Left ventricle myocardium inferior (tissue), 1 donor: ENCODE data around the gene LRRC37A. TPM values are rescaled to one million over a fixed set of nuclear protein-coding genes. Genes with fewer than 3 reads are reported as not detected.
"Not testable (repeated sequence)": the region's sequence is repeated elsewhere in the genome, so short reads cannot be mapped to it uniquely, and the experiment has no call there.

Experiments used
- DNase-seq: peaks from one replicate; pipeline ENCODE4 v3.0.0-alpha.2; 2020
- H3K27ac ChIP-seq: fragments of 200-600 bp; replicated peaks from 2 replicates; pipeline ENCODE4 v1.8.0; 2021
- H3K27me3 ChIP-seq: fragments of 200-600 bp; 2 replicates; pipeline ENCODE4 v1.8.0; 2021; ENCODE audit warnings: low read depth
- H3K36me3 ChIP-seq: fragments of 200-600 bp; 2 replicates; pipeline ENCODE4 v1.8.0; 2021
- H3K4me1 ChIP-seq: fragments of 200-600 bp; 2 replicates; pipeline ENCODE4 v1.8.0; 2021
- H3K4me3 ChIP-seq: fragments of 200-600 bp; 2 replicates; pipeline ENCODE4 v1.8.0; 2021; ENCODE audit warnings: mild to moderate bottlenecking, moderate library complexity
- H3K9me3 ChIP-seq: fragments of 200-600 bp; replicated peaks from 2 replicates; pipeline ENCODE4 v1.8.0; 2021
- intact Hi-C: fragments of 100-400 bp; cut with micrococcal nuclease; formaldehyde crosslinking; loops from one replicate; pipeline ENCODE4 v1.11.0; 2022
- total RNA-seq: library from RNA; stranded (reverse); fragmentation: NEBNext Ultra II Directional; extraction: Animal tissue kit (Norgen Biotek cat#: 25700); gene quantifications from one replicate; pipeline ENCODE4 v1.2.1, GENCODE V29; 2021
- donor health status: DM: no; HTN: yes; CAD: no; lungs with severe emphysema.

The LRRC37A gene
- total RNA-seq, 1 donor from 2014 or later = 1.2 TPM

DNA sequence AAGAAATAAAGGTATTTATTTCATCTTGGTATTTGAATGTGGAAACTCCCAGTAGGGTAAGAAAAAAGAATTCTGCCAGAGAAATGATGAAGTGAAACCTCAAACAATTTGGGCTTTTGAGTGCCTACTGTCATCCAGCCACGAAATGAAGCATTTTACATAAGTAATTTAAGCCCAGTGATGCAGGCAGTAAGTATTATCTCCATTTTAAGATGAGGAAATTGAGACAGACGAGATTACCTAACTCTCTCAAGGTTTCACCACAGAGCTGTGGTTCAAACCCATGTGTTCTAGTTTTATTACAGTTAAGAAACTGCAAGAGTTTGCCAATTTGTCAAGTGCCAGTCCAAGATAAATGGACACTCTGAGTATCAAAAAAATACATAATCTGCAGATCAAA lies 53.4 kb downstream of the LRRC37A start:
- H3K4me1 ChIP-seq, H3K27me3 ChIP-seq, DNase-seq, H3K9me3 ChIP-seq, H3K27ac ChIP-seq, intact Hi-C loops, H3K36me3 ChIP-seq, H3K4me3 ChIP-seq: not testable (repeated sequence)

GRCh38 chr17:46349060-46349459 lies 54.1 kb downstream of the LRRC37A start:
- H3K36me3 ChIP-seq, H3K27me3 ChIP-seq, H3K9me3 ChIP-seq, H3K4me1 ChIP-seq, H3K4me3 ChIP-seq, DNase-seq, intact Hi-C loops, H3K27ac ChIP-seq: not testable (repeated sequence)

DNA sequence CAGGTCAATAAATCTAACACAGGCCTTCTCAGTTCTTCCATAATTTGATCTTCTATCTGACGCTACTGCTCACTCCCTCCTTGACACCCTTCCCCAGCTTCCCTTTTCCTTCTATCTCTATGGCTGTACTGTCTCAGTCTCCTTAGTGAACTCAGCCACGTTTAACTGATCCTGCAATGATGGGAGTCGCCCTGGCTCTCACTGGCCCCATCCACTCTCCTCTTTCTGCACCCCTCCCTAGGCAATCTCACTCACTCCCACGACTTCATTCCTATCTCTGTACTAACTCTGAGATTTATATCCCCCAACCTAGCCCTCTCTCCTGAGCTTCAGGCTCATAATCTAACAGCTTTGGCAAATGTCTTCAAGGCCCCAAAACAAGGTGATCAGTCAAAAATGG lies 58.9 kb downstream of the LRRC37A start:
- H3K27me3 ChIP-seq, DNase-seq, intact Hi-C loops, H3K4me3 ChIP-seq, H3K4me1 ChIP-seq, H3K9me3 ChIP-seq, H3K27ac ChIP-seq, H3K36me3 ChIP-seq: not testable (repeated sequence)

GRCh38 chr17:46361145-46361735 lies 66.3 kb downstream of the LRRC37A start:
- H3K4me3 ChIP-seq = peak overlapping the region; percentile 56
- H3K9me3 ChIP-seq, H3K36me3 ChIP-seq, intact Hi-C loops, H3K4me1 ChIP-seq, DNase-seq, H3K27me3 ChIP-seq, H3K27ac ChIP-seq: not testable (repeated sequence)

GRCh38 chr17:46361755-46362154 lies 66.8 kb downstream of the LRRC37A start, which contains the start of gene ARL17B:
TSS of gene ARL17B (minus strand) at chr17:46361766. CDS start at chr17:46358397, 3,369 bp downstream.
- DNase-seq = peak; percentile 89
- H3K36me3 ChIP-seq, intact Hi-C loops, H3K4me1 ChIP-seq, H3K9me3 ChIP-seq, H3K27me3 ChIP-seq: not testable (repeated sequence)
- H3K4me3 ChIP-seq = peak within 1 kb of the TSS; percentile 56
- peak within 1 kb of the TSS; percentile 66 for H3K27ac ChIP-seq

GRCh38 chr17:46367520-46367919 lies 72.6 kb downstream of the LRRC37A start:
- not testable (repeated sequence) for H3K4me3 ChIP-seq

DNA sequence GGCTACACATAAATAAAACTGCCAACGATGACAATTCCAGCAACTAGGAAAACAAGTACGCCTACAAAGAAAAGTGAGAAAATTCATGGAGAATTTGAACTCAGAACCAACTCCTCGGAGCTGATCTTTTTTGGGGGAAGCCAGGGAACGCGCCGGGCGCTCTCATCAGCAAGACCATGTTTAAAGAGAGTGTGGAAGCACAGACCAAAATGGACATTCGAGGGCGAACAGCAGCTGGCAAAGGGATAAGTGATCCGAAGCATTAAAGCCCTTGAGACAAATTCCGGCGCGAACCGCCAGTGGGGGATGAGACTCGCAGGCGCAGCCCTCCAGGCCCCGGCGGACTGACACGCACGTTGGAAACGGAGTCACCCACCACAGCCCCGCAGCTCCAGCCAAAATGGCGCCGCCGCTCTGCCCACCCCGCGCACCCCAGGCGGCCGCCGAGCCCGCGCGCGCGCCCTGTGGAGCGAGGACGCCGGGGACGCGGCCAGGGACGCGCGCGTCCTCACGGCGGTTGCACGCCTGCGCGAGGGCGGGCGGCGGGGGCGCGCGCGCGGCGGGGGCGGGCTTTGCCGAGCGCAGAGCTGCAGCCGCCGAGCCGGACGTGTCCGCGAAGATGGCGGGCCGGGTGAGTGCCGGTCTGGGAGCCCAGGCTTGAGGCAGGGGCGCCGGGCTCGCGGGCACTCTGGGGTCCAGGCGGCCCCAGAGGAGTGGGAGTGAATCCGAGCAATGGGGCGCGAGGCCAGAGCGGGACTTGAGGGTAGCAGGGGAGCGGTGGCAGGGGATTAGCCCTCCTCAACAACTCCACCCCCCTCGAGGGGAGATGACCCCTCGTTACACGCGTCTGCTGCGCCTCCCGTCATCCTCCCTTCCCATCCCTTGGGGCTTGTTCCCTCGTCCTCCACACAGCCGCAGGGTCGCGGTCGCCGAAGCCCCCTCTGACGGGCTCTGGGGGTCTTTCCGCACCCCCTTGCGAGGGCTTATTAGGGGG lies 77.6 kb downstream of the LRRC37A start:
- H3K27ac ChIP-seq, H3K4me1 ChIP-seq, DNase-seq, H3K27me3 ChIP-seq, intact Hi-C loops, H3K9me3 ChIP-seq, H3K36me3 ChIP-seq, H3K4me3 ChIP-seq: not testable (repeated sequence)

More at GRCh38 chr17:46367520-46367919, 72.6 kb downstream of the LRRC37A start:
- H3K9me3 ChIP-seq, H3K27ac ChIP-seq, H3K4me1 ChIP-seq, intact Hi-C loops, H3K36me3 ChIP-seq, H3K27me3 ChIP-seq, DNase-seq: not testable (repeated sequence)

- H3K36me3 ChIP-seq, intact Hi-C loops, H3K9me3 ChIP-seq, H3K27ac ChIP-seq, H3K27me3 ChIP-seq, H3K4me3 ChIP-seq, DNase-seq, H3K4me1 ChIP-seq: not testable (repeated sequence)
Measured at GRCh38 chr17:46373418-46373817, 78.5 kb downstream of the LRRC37A start.

DNA sequence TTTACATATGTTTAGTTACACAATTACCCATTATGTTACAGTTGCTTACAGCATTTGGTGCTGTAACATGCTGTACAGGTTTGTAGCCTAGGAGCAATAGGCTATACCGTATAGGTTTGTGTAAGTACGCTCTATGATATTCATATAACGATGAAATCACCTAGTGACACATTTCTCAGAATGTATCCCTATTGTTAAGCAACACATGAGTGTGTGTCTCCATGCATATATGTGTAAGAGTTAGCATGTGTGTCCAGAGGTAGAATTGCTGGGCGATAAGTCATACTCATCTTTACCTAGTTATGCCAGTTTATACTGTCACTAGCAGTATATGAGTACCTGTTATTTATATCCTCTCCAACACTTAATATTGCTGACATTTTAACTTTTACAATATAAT lies 88.2 kb downstream of the LRRC37A start:
- H3K4me1 ChIP-seq = not testable (repeated sequence)

GRCh38 chr17:46385491-46385890 lies 90.6 kb downstream of the LRRC37A start:
- H3K27ac ChIP-seq, H3K27me3 ChIP-seq, H3K9me3 ChIP-seq, intact Hi-C loops, H3K4me3 ChIP-seq, DNase-seq, H3K4me1 ChIP-seq, H3K36me3 ChIP-seq: not testable (repeated sequence)

More for the DNA sequence above, 88.2 kb downstream of the LRRC37A start:
- H3K36me3 ChIP-seq, DNase-seq, intact Hi-C loops, H3K9me3 ChIP-seq, H3K4me3 ChIP-seq, H3K27me3 ChIP-seq, H3K27ac ChIP-seq: not testable (repeated sequence)

Other genes starting within 250 kb of the LRRC37A start
- gene KANSL1, start 101.7 kb upstream of the LRRC37A start, total RNA-seq = 23.7 TPM
- 17.8 TPM for gene ARL17B, start 66.6 kb downstream of the LRRC37A start, total RNA-seq
- 6.0 TPM for gene LRRC37A2, start 217.3 kb downstream of the LRRC37A start, total RNA-seq